RWPE2 (cell line): ENCODE data around the gene C9orf78.

Source experiments
- ATAC-seq: fragments of 200-7000 bp; cut with Tn5 transposase; 3 replicates; pipeline ENCODE4 v1.9.1; 2021; ENCODE audit warnings: low read depth
- DNase-seq: peaks from one replicate; pipeline ENCODE4 v3.0.0-alpha.2; 2020; ENCODE audit warnings: low spot score
- H3K27ac ChIP-seq: fragments of 450-650 bp; 2 replicates; pipeline ENCODE4 v1.5.1; 2017; ENCODE audit warnings: mild to moderate bottlenecking; ENCODE audit not compliant: poor library complexity, severe bottlenecking
- H3K27me3 ChIP-seq: fragments of 250-450 bp; sonication (Bioruptor Pico); 2 replicates; pipeline ENCODE4 v1.5.1; 2021; ENCODE audit warnings: mild to moderate bottlenecking, moderate library complexity; ENCODE audit not compliant: insufficient read depth, poor library complexity, severe bottlenecking
- H3K36me3 ChIP-seq: fragments of 250-450 bp; sonication (Bioruptor Pico); 2 replicates; pipeline ENCODE4 v1.5.1; 2020; ENCODE audit warnings: low read depth, mild to moderate bottlenecking, moderate library complexity
- H3K4me1 ChIP-seq: fragments of 250-450 bp; sonication (Bioruptor Pico); 2 replicates; pipeline ENCODE4 v1.5.1; 2021; ENCODE audit warnings: mild to moderate bottlenecking, moderate library complexity; ENCODE audit not compliant: insufficient read depth, poor library complexity, severe bottlenecking
- H3K4me3 ChIP-seq: fragments of 250-450 bp; sonication (Bioruptor Pico); 2 replicates; pipeline ENCODE4 v1.5.1; 2021; ENCODE audit warnings: mild to moderate bottlenecking, moderate library complexity; ENCODE audit not compliant: severe bottlenecking
- H3K9me3 ChIP-seq: fragments of 250-450 bp; sonication (Bioruptor Pico); 2 replicates; pipeline ENCODE4 v1.5.1; 2021; ENCODE audit warnings: mild to moderate bottlenecking, moderate library complexity; ENCODE audit not compliant: severe bottlenecking
- TF ChIP-seq, protein P1 (sequence below): fragments of 450-650 bp; IDR thresholded peaks from one replicate; pipeline ENCODE4 v1.5.1; 2017; ENCODE audit warnings: mild to moderate bottlenecking, moderate library complexity; ENCODE audit not compliant: poor library complexity, severe bottlenecking

Gene C9orf78

DNA sequence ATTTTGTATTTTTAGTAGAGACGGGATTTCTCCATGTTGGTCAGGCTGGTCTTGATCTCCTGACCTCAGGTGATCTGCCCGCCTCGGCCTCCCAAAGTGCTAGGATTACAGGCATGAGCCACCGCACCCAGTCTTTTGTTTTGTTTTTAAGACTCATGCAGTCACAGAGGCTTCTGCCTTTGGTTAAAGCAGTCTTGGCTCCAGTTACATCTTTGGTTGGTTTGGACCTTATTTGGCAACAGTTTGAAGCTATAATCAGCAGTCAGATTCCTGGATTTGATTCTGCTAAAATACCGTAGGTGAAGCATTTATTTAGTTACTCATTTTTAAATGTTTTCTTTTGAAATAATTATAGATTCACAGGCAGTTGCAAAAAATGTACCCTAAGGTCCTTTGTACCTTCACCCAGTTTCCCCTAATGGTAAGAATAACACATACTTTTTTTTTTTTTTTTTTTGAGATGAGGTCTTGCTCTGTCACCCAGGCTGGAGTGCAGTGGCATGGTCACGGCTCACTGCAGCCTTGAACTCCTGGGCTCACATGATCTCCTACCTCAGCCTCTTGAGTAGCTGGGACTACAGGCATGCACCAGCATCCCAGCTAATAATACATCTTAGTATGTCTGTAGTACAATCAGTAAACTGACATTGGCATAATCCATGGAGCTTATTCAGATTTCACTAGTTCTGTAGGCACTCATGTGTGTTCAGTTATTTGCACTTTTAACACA, 15.9 kb upstream of the C9orf78 start:
- no peak for DNase-seq
- H3K36me3 ChIP-seq, result peaks cover 9% of the 10 kb centered on the region; the same call in 1 of the 2 replicates
- no peak for ATAC-seq
- TF ChIP-seq, protein P1, sequence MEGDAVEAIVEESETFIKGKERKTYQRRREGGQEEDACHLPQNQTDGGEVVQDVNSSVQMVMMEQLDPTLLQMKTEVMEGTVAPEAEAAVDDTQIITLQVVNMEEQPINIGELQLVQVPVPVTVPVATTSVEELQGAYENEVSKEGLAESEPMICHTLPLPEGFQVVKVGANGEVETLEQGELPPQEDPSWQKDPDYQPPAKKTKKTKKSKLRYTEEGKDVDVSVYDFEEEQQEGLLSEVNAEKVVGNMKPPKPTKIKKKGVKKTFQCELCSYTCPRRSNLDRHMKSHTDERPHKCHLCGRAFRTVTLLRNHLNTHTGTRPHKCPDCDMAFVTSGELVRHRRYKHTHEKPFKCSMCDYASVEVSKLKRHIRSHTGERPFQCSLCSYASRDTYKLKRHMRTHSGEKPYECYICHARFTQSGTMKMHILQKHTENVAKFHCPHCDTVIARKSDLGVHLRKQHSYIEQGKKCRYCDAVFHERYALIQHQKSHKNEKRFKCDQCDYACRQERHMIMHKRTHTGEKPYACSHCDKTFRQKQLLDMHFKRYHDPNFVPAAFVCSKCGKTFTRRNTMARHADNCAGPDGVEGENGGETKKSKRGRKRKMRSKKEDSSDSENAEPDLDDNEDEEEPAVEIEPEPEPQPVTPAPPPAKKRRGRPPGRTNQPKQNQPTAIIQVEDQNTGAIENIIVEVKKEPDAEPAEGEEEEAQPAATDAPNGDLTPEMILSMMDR, result no peak
- H3K27me3 ChIP-seq, result no peaks in the 10 kb centered on the region
- no peaks in the 10 kb centered on the region for H3K4me1 ChIP-seq
- no peaks in the 10 kb centered on the region for H3K9me3 ChIP-seq
- H3K27ac ChIP-seq, result no peak overlapping the region
- no peak overlapping the region for H3K4me3 ChIP-seq

DNA sequence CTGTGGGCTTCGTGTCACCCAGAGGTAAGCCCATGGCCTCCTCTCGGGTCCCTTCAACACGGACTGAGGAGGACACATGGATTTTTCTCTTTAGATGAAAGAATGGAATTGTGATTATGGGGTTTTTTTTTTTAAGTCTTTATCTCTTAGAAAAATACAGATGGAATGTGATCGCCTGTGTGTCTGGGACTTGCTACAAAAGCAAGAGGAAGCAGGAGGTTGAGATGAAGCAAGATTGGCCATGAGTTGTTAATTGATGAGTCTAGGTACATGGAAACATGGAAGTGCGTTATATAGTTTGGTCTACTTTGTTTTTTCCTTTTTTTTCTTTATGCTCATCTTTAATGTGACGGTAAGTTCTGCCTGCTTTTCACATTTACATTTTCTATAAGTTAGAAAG, 14.8 kb upstream of the C9orf78 start:
- no peak overlapping the region for H3K27ac ChIP-seq
- TF ChIP-seq, protein P1, result no peak
- peaks cover 9% of the 10 kb centered on the region; the same call in 1 of the 2 replicates for H3K36me3 ChIP-seq
- no peak for DNase-seq
- no peaks in the 10 kb centered on the region for H3K4me1 ChIP-seq
- H3K9me3 ChIP-seq, result no peaks in the 10 kb centered on the region
- no peak for ATAC-seq
- H3K4me3 ChIP-seq, result no peak overlapping the region
- H3K27me3 ChIP-seq, result no peaks in the 10 kb centered on the region

DNA sequence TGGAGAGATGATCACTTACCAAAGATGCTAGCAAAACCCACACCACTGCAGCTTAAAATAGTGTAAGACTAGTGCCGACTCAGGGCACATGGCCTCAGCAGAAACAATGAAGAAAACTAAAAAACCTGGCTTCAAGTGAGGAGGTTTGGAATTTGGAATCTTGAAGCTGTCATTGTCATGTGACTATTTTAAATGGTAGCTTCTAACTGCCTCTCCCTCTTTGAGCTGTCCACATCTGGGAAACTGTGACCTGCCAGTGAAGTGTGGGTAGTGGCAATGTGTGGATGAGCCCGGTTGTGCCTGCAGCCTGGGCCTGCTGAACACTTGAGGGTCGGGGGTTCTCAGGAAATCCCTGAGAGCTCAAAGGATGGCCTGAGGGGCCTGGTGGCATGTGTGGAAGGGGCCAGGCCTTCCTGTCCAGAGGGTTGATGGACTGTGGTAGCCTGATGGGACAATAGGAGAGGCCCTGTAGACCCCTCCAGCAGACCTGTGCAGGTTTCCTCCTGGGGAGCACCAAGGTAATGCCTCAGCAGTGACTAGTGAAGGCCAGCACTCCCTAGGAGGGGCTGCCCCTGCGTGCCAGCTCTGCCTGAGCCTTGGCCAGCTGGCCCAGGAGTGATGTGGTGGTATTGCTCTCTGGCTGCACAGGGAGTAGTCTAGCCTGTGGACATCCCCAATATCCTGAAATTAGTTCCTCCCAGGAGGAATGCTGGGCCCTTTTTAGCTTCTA, 13.8 kb upstream of the C9orf78 start:
- Histone ChIP-seq H3K27me3 (no peaks in the 10 kb centered on the region), H3K9me3 (no peaks in the 10 kb centered on the region), H3K4me3 (no peak overlapping the region), H3K36me3 (peaks cover 5% of the 10 kb centered on the region; the same call in 1 of the 2 replicates), H3K27ac (no peak overlapping the region), H3K4me1 (no peaks in the 10 kb centered on the region)
- DNase-seq, result no peak
- TF ChIP-seq, protein P1, result no peak
- ATAC-seq, result no peak; the same call in 2 of the 3 replicates

DNA sequence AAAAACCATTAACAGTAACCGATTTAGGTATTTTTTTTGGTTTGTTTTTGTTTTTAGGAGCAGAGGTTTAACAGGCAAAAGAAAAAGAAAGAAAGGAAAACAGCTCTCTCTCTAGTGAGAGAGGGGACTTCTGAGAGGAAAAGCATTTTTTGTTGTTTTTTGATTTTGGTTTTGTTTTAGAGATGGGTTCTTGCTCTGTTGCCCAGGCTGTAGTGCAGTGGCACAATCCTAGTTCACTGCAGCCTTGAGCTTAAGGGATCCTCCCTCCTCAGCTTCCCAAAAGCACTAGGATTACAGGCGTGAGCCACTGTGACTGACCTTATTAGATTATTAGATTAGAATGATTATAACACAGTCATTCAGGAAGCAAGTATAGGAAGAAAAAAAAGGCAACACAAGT, 10.3 kb upstream of the C9orf78 start:
- no peak overlapping the region for H3K27ac ChIP-seq
- H3K9me3 ChIP-seq, result no peaks in the 10 kb centered on the region
- H3K4me3 ChIP-seq, result no peak overlapping the region
- no peaks in the 10 kb centered on the region for H3K27me3 ChIP-seq
- no peaks in the 10 kb centered on the region for H3K36me3 ChIP-seq
- DNase-seq (no peak), ATAC-seq (no peak)
- TF ChIP-seq, protein P1, result no peak
- no peaks in the 10 kb centered on the region for H3K4me1 ChIP-seq
